ENCODE data around the gene NCK2. TPM values are rescaled to one million over a fixed set of nuclear protein-coding genes. Genes with fewer than 3 reads are reported as not detected.

The NCK2 gene
- total RNA-seq, 4 donors from 2014 or later, result 46.0 to 62.6 (median 55.3) TPM

DNA sequence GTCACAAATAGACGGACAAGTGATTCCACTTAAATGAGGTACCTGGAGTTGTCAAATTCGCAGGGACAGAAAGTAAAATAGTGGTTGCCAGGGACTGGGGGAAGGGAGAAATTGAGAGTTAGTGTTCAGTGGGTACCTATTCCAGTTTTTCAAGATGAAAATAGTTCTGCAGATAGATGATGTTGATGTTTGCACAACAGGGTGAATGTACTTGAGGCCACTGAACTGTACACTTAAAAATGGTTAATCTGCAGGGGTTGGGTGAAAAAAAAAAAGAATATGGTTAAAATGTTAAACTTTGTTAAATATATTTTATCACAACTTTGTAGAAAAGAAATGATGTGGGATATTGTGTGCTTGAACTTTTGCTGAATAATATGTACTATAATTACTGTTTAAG, 102.3 kb downstream of the NCK2 start:
- TF ChIP-seq, protein P1, sequence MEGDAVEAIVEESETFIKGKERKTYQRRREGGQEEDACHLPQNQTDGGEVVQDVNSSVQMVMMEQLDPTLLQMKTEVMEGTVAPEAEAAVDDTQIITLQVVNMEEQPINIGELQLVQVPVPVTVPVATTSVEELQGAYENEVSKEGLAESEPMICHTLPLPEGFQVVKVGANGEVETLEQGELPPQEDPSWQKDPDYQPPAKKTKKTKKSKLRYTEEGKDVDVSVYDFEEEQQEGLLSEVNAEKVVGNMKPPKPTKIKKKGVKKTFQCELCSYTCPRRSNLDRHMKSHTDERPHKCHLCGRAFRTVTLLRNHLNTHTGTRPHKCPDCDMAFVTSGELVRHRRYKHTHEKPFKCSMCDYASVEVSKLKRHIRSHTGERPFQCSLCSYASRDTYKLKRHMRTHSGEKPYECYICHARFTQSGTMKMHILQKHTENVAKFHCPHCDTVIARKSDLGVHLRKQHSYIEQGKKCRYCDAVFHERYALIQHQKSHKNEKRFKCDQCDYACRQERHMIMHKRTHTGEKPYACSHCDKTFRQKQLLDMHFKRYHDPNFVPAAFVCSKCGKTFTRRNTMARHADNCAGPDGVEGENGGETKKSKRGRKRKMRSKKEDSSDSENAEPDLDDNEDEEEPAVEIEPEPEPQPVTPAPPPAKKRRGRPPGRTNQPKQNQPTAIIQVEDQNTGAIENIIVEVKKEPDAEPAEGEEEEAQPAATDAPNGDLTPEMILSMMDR (IDR thresholded peaks at IDR 0.05), result no peak
- no peak for TF ChIP-seq POLR2A (IDR thresholded peaks at IDR 0.05)
- intact Hi-C loops (cut with DNase I), result no loop called here
- H3K9me3 ChIP-seq, result no peaks in the 10 kb centered on the region
- H3K27ac ChIP-seq, result no peak overlapping the region
- DNase-seq, result no peak
- no peak overlapping the region for H3K4me3 ChIP-seq (replicated peaks in 1 of 3)
- no peaks in the 10 kb centered on the region for H3K36me3 ChIP-seq
- 85 to 93% methylated on average over 2 of the region's 2 CpGs for WGBS, 2 donors
- H3K4me1 ChIP-seq, result peaks cover 0 to 18% of the 10 kb centered on the region in 2 donors
- H3K27me3 ChIP-seq, result no peaks in the 10 kb centered on the region

DNA sequence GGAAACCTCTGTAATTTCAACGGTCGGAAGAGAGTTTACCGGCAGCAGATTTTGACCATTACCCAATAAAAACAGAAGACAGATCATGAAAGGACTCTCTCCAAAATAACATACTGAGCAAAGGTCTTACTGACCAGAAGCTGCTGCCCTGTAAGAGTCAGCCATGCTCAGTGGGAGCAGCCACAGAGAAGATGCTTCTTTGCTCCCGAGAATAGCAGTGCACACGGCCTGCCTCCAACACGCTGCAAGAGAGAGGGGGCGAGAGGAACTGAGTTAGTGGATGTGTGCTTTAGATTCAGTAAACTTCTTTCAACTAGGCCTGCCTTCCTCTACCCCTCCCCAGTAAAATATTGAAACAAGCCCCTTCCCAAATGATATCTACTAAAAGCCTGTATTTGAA, 103.7 kb downstream of the NCK2 start:
- H3K27me3 ChIP-seq, result no peaks in the 10 kb centered on the region
- no peak for DNase-seq
- H3K36me3 ChIP-seq, result no peaks in the 10 kb centered on the region
- H3K9me3 ChIP-seq, result no peaks in the 10 kb centered on the region
- peaks cover 0 to 10% of the 10 kb centered on the region in 2 donors for H3K4me1 ChIP-seq
- H3K27ac ChIP-seq, result no peak overlapping the region
- TF ChIP-seq, protein P1 (IDR thresholded peaks at IDR 0.05), result no peak
- no peak for TF ChIP-seq POLR2A (IDR thresholded peaks at IDR 0.05)
- WGBS, 2 donors, result 76 to 77% methylated on average over 7 of the region's 7 CpGs
- no peak overlapping the region for H3K4me3 ChIP-seq (replicated peaks in 1 of 3)
- intact Hi-C loops (cut with DNase I), result no loop called here

DNA sequence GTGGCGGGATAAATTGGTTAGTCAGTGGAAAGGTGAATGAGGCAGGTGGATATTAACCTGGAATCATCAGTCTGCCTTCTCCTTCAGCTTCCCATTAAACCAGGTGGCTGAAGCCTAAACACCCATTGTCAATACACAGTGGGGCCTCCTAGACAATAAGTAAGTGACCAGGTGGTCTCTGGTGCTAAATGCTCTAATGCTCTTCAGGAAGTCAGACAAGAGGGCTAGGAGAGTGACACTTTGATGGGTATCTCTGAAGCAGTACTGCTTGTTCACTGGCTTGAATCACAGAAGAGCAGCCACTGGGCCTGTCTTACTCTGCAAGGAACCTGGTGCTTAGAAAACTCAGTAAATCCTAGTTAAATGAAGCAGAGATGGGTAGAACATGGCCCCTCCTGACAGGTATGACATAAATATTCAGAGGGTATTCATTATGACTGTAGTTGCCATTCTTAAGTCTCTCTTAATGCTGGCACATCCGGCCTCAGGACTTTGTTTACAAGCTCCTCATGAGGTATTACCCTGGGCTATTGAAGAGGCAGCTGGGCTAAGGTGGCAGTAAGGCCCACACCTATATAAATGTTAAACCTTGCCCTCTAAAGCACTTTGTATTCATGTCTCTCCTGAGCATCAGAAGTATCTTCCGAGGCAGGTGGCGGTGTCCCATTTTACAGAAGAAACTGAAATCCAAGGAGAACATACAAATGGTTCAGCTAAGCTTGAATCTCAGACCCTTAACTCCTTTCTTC, 104.9 kb downstream of the NCK2 start:
- peaks cover 0 to 9% of the 10 kb centered on the region in 2 donors for H3K4me1 ChIP-seq
- intact Hi-C loops (cut with DNase I), result no loop called here
- no peak overlapping the region for H3K4me3 ChIP-seq (replicated peaks in 1 of 3)
- H3K27ac ChIP-seq, result no peak overlapping the region
- WGBS, 2 donors, result 97 to 98% methylated on average over 4 of the region's 4 CpGs
- TF ChIP-seq POLR2A (IDR thresholded peaks at IDR 0.05), result no peak
- TF ChIP-seq, protein P1 (IDR thresholded peaks at IDR 0.05), result no peak
- DNase-seq, result no peak
- H3K9me3 ChIP-seq, result no peaks in the 10 kb centered on the region
- no peaks in the 10 kb centered on the region for H3K27me3 ChIP-seq
- no peaks in the 10 kb centered on the region for H3K36me3 ChIP-seq

DNA sequence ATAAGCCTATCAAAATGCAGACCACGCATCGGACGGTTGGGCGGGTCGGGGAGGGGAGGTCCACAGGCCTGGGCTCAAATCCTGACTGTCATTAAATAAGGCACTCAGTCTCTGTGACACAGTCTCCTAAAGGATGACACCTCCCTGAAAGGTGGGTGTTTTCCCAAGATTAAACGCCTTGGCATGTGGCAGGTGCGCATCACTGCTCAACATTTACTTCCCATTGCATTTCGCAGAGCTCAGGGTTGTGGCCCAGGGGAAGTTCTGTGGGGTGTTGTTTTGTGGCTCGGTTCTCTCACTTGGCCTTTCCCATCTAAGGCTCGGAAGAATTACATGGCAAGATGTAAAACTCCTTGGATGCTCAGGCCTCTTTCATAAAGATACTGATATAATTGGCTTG, 107.4 kb downstream of the NCK2 start:
- no peaks in the 10 kb centered on the region for H3K36me3 ChIP-seq
- WGBS, 2 donors, result 94 to 98% methylated on average over 10 of the region's 10 CpGs
- peaks cover 0 to 6% of the 10 kb centered on the region in 2 donors for H3K4me1 ChIP-seq
- intact Hi-C loops (cut with DNase I), result no loop called here
- no peak for TF ChIP-seq POLR2A (IDR thresholded peaks at IDR 0.05)
- TF ChIP-seq, protein P1 (IDR thresholded peaks at IDR 0.05), result no peak
- no peaks in the 10 kb centered on the region for H3K9me3 ChIP-seq
- H3K27me3 ChIP-seq, result no peaks in the 10 kb centered on the region
- no peak for DNase-seq
- H3K27ac ChIP-seq, result no peak overlapping the region
- H3K4me3 ChIP-seq (replicated peaks in 1 of 3), result no peak overlapping the region

DNA sequence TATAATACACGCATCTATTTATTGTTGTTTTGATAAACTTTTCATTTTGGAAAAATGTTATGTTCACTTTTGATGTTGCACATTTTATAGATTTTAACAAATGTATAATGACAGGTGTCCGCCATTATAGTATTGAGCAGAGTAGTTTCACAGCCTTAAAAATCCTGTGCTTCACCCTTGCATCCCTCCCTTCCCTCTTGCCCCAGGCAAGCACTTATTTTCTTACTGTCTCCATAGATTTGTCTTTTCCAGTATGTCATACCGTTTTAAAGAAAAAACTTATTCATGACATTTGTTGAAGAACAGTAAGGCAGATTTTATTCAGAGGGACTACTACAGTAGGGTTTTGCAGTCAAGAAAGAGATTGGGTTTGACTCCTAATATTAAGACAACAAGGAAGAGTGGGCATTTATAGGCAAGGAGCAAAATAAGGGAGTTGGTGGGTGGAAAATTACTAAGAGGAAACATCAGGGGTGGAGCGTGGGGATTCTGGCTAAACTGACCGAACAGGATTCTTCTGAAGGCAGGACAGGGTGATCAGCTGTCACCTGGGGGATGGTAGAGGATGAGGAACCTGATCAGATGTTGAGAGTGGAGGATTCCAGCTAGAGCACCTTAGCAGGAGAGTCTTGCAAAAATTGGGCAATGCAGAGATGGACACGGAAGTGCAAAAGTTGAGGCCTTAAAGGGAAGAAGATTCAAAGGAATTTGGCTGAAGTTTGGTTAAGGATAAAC, 108.8 kb downstream of the NCK2 start:
- intact Hi-C loops (cut with DNase I), result no loop called here
- Histone ChIP-seq H3K36me3 (no peaks in the 10 kb centered on the region), H3K9me3 (no peaks in the 10 kb centered on the region), H3K27me3 (no peaks in the 10 kb centered on the region), H3K4me3 (replicated peaks in 1 of 3) (no peak overlapping the region), H3K4me1 (peaks cover 0 to 6% of the 10 kb centered on the region in 2 donors), H3K27ac (no peak overlapping the region)
- no peak for DNase-seq
- WGBS, 2 donors, result 86 to 89% methylated on average over 6 of the region's 6 CpGs
- TF ChIP-seq, protein P1 (IDR thresholded peaks at IDR 0.05), result no peak
- no peak for TF ChIP-seq POLR2A (IDR thresholded peaks at IDR 0.05)

Measured in thyroid gland (tissue), 4 donors.